Activated CD8-positive, alpha-beta T cell treated with anti-CD3 and anti-CD28 coated beads for 36 hours (primary cell): ENCODE measurements around the gene FARP1. TPM values are rescaled to one million over a fixed set of nuclear protein-coding genes. Genes with fewer than 3 reads are reported as not detected.

Source experiments
- ATAC-seq: fragments of 200-7000 bp; cut with Tn5 transposase; one replicate; pipeline ENCODE4 v1.10.0; 2021; ENCODE audit warnings: mild to moderate bottlenecking, moderate library complexity
- CTCF ChIA-PET: fragments of 350-600 bp; sonication (Branson Sonifier 250); formaldehyde crosslinking; loops from one replicate; lab custom pipeline; 2021; ENCODE audit warnings: antibody characterized with exemption; lab: Charles Lee
- POLR2A ChIA-PET: fragments of 350-600 bp; sonication (Branson Sonifier 250); formaldehyde crosslinking; loops from one replicate; lab custom pipeline; 2021; ENCODE audit warnings: antibody characterized with exemption; lab: Charles Lee
- DNase-seq: peaks from one replicate; pipeline ENCODE4 v3.0.0-alpha.2; 2020
- H3K27ac Mint-ChIP-seq: one replicate; pipeline ENCODE4 v1.8.0; 2021; ENCODE audit warnings: mild to moderate bottlenecking, mixed read lengths
- H3K27me3 Mint-ChIP-seq: one replicate; pipeline ENCODE4 v1.8.0; 2021; ENCODE audit warnings: mixed read lengths
- H3K36me3 Mint-ChIP-seq: one replicate; pipeline ENCODE4 v1.8.0; 2021; ENCODE audit warnings: low read depth, mixed read lengths
- H3K4me1 Mint-ChIP-seq: one replicate; pipeline ENCODE4 v1.8.0; 2021; ENCODE audit warnings: low read depth, mixed read lengths
- H3K4me3 Mint-ChIP-seq: one replicate; pipeline ENCODE4 v1.8.0; 2021; ENCODE audit warnings: mild to moderate bottlenecking, moderate library complexity, mixed read lengths
- H3K9me3 Mint-ChIP-seq: one replicate; pipeline ENCODE4 v1.8.0; 2021; ENCODE audit warnings: mixed read lengths
- CTCF ChIP-seq: fragments of 200-600 bp; IDR thresholded peaks from one replicate; pipeline ENCODE4 v1.8.0; 2022; ENCODE audit warnings: antibody characterized with exemption, mild to moderate bottlenecking
- intact Hi-C: fragments of 100-400 bp; cut with micrococcal nuclease; formaldehyde crosslinking; loops from one replicate; pipeline ENCODE4 v1.10.0; 2022
- total RNA-seq, 2 experiments: library from RNA; stranded (reverse); gene quantifications; one replicate each; pipeline ENCODE4 v1.2.3, GENCODE V29; 2021

The FARP1 gene
- total RNA-seq, 2 experiments from 2014 or later: 0.27 to 0.43 TPM

- Mint-ChIP-seq H3K36me3 (no peaks in the 10 kb centered on the region), H3K27me3 (no peaks in the 10 kb centered on the region), H3K9me3 (no peaks in the 10 kb centered on the region), H3K4me3 (no peak overlapping the region), H3K4me1 (peaks cover under 1% of the 10 kb centered on the region), H3K27ac (no peak overlapping the region)
- ChIA-PET POLR2A (no interaction called here), CTCF (interaction anchor here (0.6 to 2.8 kb wide), 4 partner anchors 213 to 233 kb away, joined by 3 to 20 read pairs (median 4); no protein-coding TSS in a partner anchor)
- ATAC-seq (no peak), DNase-seq (no peak)
- intact Hi-C loops: no loop called here
- TF ChIP-seq CTCF: no peak
These were observed 297.0 kb downstream of the FARP1 start for GRCh38 chr13:98439896-98440295.

GRCh38 chr13:98440390-98441055 is 297.6 kb downstream of the FARP1 start:
- intact Hi-C loops: no loop called here
- ChIA-PET CTCF (interaction anchor here (1.1 to 2.8 kb wide), 3 partner anchors 211 to 233 kb away, joined by 3 to 20 read pairs (median 4); no protein-coding TSS in a partner anchor), POLR2A (interaction anchor here (0.6 kb wide), 1 partner anchor 9 kb away, joined by 3 read pairs; no protein-coding TSS in a partner anchor)
- no peak for TF ChIP-seq CTCF
- no peak for ATAC-seq
- Mint-ChIP-seq H3K36me3 (no peaks in the 10 kb centered on the region), H3K27me3 (no peaks in the 10 kb centered on the region), H3K4me3 (no peak overlapping the region), H3K27ac (no peak overlapping the region), H3K4me1 (peaks cover 6% of the 10 kb centered on the region), H3K9me3 (no peaks in the 10 kb centered on the region)
- DNase-seq: no peak

- ATAC-seq (no peak), DNase-seq (no peak)
- H3K36me3 Mint-ChIP-seq: no peaks in the 10 kb centered on the region
- intact Hi-C loops: no loop called here
- ChIA-PET CTCF (interaction anchor here (0.7 to 2.8 kb wide), 4 partner anchors 37 to 232 kb away, joined by 3 to 20 read pairs (median 4); no protein-coding TSS in a partner anchor), POLR2A (no interaction called here)
- TF ChIP-seq CTCF: no peak
- H3K4me1 Mint-ChIP-seq: peaks cover 12% of the 10 kb centered on the region
- H3K9me3 Mint-ChIP-seq: no peaks in the 10 kb centered on the region
- H3K27me3 Mint-ChIP-seq: no peaks in the 10 kb centered on the region
- H3K4me3 Mint-ChIP-seq: no peak overlapping the region
- no peak overlapping the region for H3K27ac Mint-ChIP-seq
These were observed 298.3 kb downstream of the FARP1 start for GRCh38 chr13:98441056-98441676.

- Mint-ChIP-seq H3K36me3 (no peaks in the 10 kb centered on the region), H3K27ac (no peak overlapping the region), H3K9me3 (no peaks in the 10 kb centered on the region), H3K4me3 (no peak overlapping the region), H3K4me1 (peaks cover 13% of the 10 kb centered on the region), H3K27me3 (no peaks in the 10 kb centered on the region)
- DNase-seq (no peak), ATAC-seq (no peak)
- intact Hi-C loops: no loop called here
- POLR2A ChIA-PET: no interaction called here
- CTCF ChIA-PET: interaction anchor here (2.8 kb wide), 1 partner anchor 211 kb away, joined by 20 read pairs; no protein-coding TSS in a partner anchor
- no peak for TF ChIP-seq CTCF
These were observed 299.7 kb downstream of the FARP1 start for GRCh38 chr13:98442391-98443230.
